Measurements from ENCODE around the gene WNT3.

GRCh38 chr17:46770439-46770817 lies 48.1 kb downstream of the WNT3 start:
- TF ChIP-seq CTCF (conservative IDR thresholded peaks at IDR 0.05; ENCODE audit: low read depth in 2 of 2), result no peak
- TF ChIP-seq STAT1 (IDR thresholded peaks at IDR 0.05; ENCODE audit: unreplicated experiment), result no peak
- no peak for TF ChIP-seq JUNB (IDR thresholded peaks at IDR 0.05; ENCODE audit: unreplicated experiment)
- TF ChIP-seq EZH2phosphoT487 (IDR thresholded peaks at IDR 0.05; ENCODE audit: unreplicated experiment), result no peak
- no peak for TF ChIP-seq POLR2AphosphoS5 (IDR thresholded peaks at IDR 0.05; ENCODE audit: low read depth)
- TF ChIP-seq EZH2 (IDR thresholded peaks at IDR 0.05; ENCODE audit: low read depth, unreplicated experiment), result no peak
- no peak for TF ChIP-seq NANOG (IDR thresholded peaks at IDR 0.05; ENCODE audit: borderline replicate concordance)
- no peak for TF ChIP-seq REST (IDR thresholded peaks at IDR 0.05; ENCODE audit: unreplicated experiment)
